K562 (cell line): ENCODE data around the gene SLC25A45. TPM values are rescaled to one million over a fixed set of nuclear protein-coding genes. Genes with fewer than 3 reads are reported as not detected.

Experiments used
- CBFB ChIP-seq: sonication (generic); formaldehyde crosslinking; IDR thresholded peaks from 2 replicates; pipeline ENCODE4 v1.4.0; 2020; ENCODE audit warnings: mild to moderate bottlenecking, missing genetic modification reagents
- CHD2 ChIP-seq: IDR thresholded peaks from 2 replicates; pipeline ENCODE4 v1.6.1; 2011; ENCODE audit warnings: low read depth, low read length
- CREB1 ChIP-seq, 2 experiments: sonication (generic) in 1 of 2; formaldehyde crosslinking in 1 of 2; IDR thresholded peaks; 2 replicates each; pipeline versions ENCODE4 v1.6.1 to v1.8.0; 2012 to 2022; ENCODE audit warnings: inconsistent platforms in 1 of 2, mild to moderate bottlenecking in 1 of 2, missing genetic modification reagents in 1 of 2, moderate library complexity in 1 of 2
- DDX20 ChIP-seq: fragments of 450-650 bp; IDR thresholded peaks from 2 replicates; pipeline ENCODE4 v1.6.1; 2016; ENCODE audit warnings: missing genetic modification characterization, low read depth, mild to moderate bottlenecking, missing compliant biosample characterization, moderate library complexity
- FOXA3 ChIP-seq, 2 experiments: fragments of 450-650 bp in 1 of 2; sonication (generic) in 1 of 2; formaldehyde crosslinking; IDR thresholded peaks in 1 of 2; conservative IDR thresholded peaks in 1 of 2; 2 replicates each; pipeline versions ENCODE4 v1.4.0 to v1.8.0; 2020 to 2022; ENCODE audit warnings: mild to moderate bottlenecking in 2 of 2, missing genetic modification reagents in 1 of 2
- HDAC6 ChIP-seq: IDR thresholded peaks from 2 replicates; pipeline ENCODE4 v1.6.1; 2012; ENCODE audit warnings: low read depth, mild to moderate bottlenecking, control low read depth, inconsistent platforms, low read length, moderate library complexity
- KAT7 ChIP-seq: sonication (generic); formaldehyde crosslinking; IDR thresholded peaks from 2 replicates; pipeline ENCODE4 v1.8.0; 2022; ENCODE audit warnings: missing genetic modification reagents, mild to moderate bottlenecking, borderline replicate concordance
- KDM2B ChIP-seq: fragments of 250-450 bp; sonication (Bioruptor Pico); IDR thresholded peaks from 2 replicates; pipeline ENCODE4 v1.8.0; 2021; ENCODE audit warnings: mild to moderate bottlenecking, moderate library complexity
- LARP7 ChIP-seq: fragments of 450-650 bp; IDR thresholded peaks from 2 replicates; pipeline ENCODE4 v1.6.1; 2016
- MAZ ChIP-seq, 2 experiments: fragments of 450-650 bp in 1 of 2; sonication (generic) in 1 of 2; formaldehyde crosslinking; IDR thresholded peaks in 1 of 2; conservative IDR thresholded peaks in 1 of 2; 2 replicates each; pipeline versions ENCODE4 v1.4.0 to v1.5.0; 2020; ENCODE audit warnings: mild to moderate bottlenecking in 1 of 2, missing genetic modification reagents in 1 of 2
- MED1 ChIP-seq: sonication (generic); formaldehyde crosslinking; IDR thresholded peaks from 2 replicates; pipeline ENCODE4 v1.8.1; 2023; ENCODE audit warnings: missing genetic modification reagents, borderline replicate concordance
- PHF8 ChIP-seq: fragments of 200-600 bp; sonication (generic); IDR thresholded peaks from 2 replicates; pipeline ENCODE4 v1.6.1; 2012; ENCODE audit warnings: mixed run types, mild to moderate bottlenecking, inconsistent platforms, low read length, moderate library complexity, borderline replicate concordance
- RBFOX2 ChIP-seq: fragments of 200-400 bp; formaldehyde crosslinking; IDR thresholded peaks from 2 replicates; pipeline ENCODE4 v1.6.1; 2017; ENCODE audit warnings: low read depth, mild to moderate bottlenecking, low read length, moderate library complexity
- SAP30 ChIP-seq: fragments of 200-600 bp; sonication (generic); IDR thresholded peaks from 2 replicates; pipeline ENCODE4 v1.6.1; 2012; ENCODE audit warnings: borderline replicate concordance, low read depth, mild to moderate bottlenecking, moderate library complexity, low read length, control low read depth, inconsistent platforms; ENCODE audit not compliant: insufficient read depth, poor library complexity, severe bottlenecking
- SLC30A9 ChIP-seq: fragments of 250-450 bp; sonication (Bioruptor Pico); IDR thresholded peaks from 2 replicates; pipeline ENCODE4 v1.8.0; 2022; ENCODE audit warnings: mild to moderate bottlenecking, moderate library complexity
- U2AF1 ChIP-seq: fragments of 200-400 bp; formaldehyde crosslinking; optimal IDR thresholded peaks from 2 replicates; pipeline ENCODE3; 2017; ENCODE audit warnings: mild to moderate bottlenecking, low read depth, low read length, moderate library complexity
- ZNF217 ChIP-seq: sonication (generic); formaldehyde crosslinking; IDR thresholded peaks from 2 replicates; pipeline ENCODE4 v1.8.0; 2022; ENCODE audit warnings: mild to moderate bottlenecking, missing genetic modification reagents
- ZNF3 ChIP-seq: fragments of 250-450 bp; sonication (Bioruptor Pico); IDR thresholded peaks from 2 replicates; pipeline ENCODE4 v1.5.0; 2021; ENCODE audit warnings: mild to moderate bottlenecking, moderate library complexity
- ZSCAN32 ChIP-seq: fragments of 450-650 bp; formaldehyde crosslinking; IDR thresholded peaks from 2 replicates; pipeline ENCODE4 v1.4.0; 2020; ENCODE audit warnings: mild to moderate bottlenecking, moderate library complexity
- polyA plus RNA-seq, 8 experiments: library from polyadenylated mRNA; depleted of rRNA in 4 of 8; stranded (reverse) in 5 of 8; unstranded in 3 of 8; fragments of >200 nt; fragmentation: Nextera tagmentation in 2 of 8; fragmentation: Illumina TruSeq in 1 of 8; extraction: Ambion mirVana in 2 of 8; extraction: Trizol in 1 of 8; gene quantifications; 2 replicates each; pipeline versions ENCODE4 v1.2.1 to v1.2.3, GENCODE V29; 2011 to 2014; ENCODE audit warnings: inconsistent platforms in 1 of 8, missing spikeins in 1 of 8
- total RNA-seq, 7 experiments: library from RNA; depleted of rRNA in 6 of 7; stranded (reverse); fragments of >200 nt in 6 of 7; fragmentation: Illumina TruSeq in 2 of 7; extraction: Trizol in 2 of 7; gene quantifications; 2 replicates each; pipeline versions ENCODE4 v1.2.1 to v1.2.3, GENCODE V29; 2011 to 2021; ENCODE audit warnings: low replicate concordance in 1 of 7
- TF ChIP-seq, protein P1 (sequence below), 2 experiments: fragments of 450-650 bp in 1 of 2; IDR thresholded peaks; 2 replicates each; pipeline ENCODE4 v1.6.1; 2011 to 2017; ENCODE audit warnings: low read depth in 2 of 2, antibody characterized with exemption in 1 of 2, borderline replicate concordance in 1 of 2, low read length in 1 of 2, mild to moderate bottlenecking in 1 of 2, mixed read lengths in 1 of 2; ENCODE audit not compliant: control insufficient read depth in 1 of 2
- TF ChIP-seq, protein P2 (sequence below): sonication (generic); formaldehyde crosslinking; IDR thresholded peaks from 2 replicates; pipeline ENCODE4 v1.9.0; 2022; ENCODE audit warnings: mild to moderate bottlenecking, missing genetic modification reagents
- TF ChIP-seq, protein P3 (sequence below): fragments of 250-450 bp; sonication (Bioruptor Pico); IDR thresholded peaks from 2 replicates; pipeline ENCODE4 v1.8.0; 2021; ENCODE audit warnings: borderline replicate concordance, mild to moderate bottlenecking, moderate library complexity; ENCODE audit not compliant: poor library complexity, severe bottlenecking

The SLC25A45 gene
- total and polyA plus RNA-seq, 9 of the 15 experiments (the other 6 are each of a cell fraction or from before 2014, with no cell fraction given) = 0.15 to 2.3 (median 0.68) TPM

DNA sequence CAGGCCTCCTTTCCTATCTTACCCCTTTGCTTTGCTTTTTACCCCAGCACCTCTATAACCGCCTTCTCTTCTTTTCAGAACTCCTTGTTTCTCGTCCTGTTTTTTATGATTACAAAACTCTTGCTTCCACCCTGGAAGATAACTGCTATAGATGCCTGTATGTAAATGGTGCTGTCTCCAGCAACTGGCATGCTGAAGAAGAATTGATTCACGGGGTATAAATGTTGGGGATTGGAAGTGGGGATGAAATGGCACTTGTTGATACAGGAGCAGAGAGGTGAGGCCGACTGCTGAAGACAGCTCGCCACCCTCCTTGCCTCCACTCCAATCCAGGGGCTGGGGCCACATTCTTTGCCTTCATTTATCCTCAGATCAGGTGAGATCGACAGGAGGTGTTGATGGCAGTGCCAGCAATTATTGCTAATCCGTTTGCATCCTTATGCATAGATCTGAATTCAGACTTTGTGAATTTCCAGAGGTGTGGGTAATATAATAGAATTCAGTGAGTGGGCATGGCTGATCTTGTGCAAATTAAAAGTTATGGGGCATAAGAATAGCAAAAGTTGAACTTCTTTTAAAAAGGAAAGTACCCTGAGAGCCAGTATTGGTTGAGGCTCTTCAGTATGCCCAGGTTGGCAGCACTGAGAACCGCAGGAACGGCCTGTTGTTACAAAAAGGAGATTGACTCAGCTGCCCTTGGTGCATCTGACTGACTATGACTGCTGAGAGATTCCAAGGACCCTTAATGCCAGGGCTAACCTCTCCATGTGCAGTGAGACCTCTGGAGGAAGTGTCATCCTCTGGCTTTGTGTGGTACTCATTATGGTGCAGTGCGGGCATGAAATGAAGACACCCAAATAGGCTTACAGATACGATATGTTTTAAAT lies 45.5 kb upstream of the SLC25A45 start (continued):
- TF ChIP-seq ZNF217 = no peak
- no peak for TF ChIP-seq U2AF1
- TF ChIP-seq SLC30A9 (CRISPR knock-in tag) = no peak
- TF ChIP-seq FOXA3 (CRISPR knock-in tag; conservative IDR thresholded peaks at IDR 0.05 in 1 of 2, IDR thresholded peaks at IDR 0.05 in 1 of 2) = peak; percentile 5 to 15; a peak in 1 of 4 replicates
- TF ChIP-seq KDM2B (CRISPR knock-in tag) = no peak
- TF ChIP-seq MAZ (CRISPR knock-in tag; conservative IDR thresholded peaks at IDR 0.05 in 1 of 2, IDR thresholded peaks at IDR 0.05 in 1 of 2) = peak in 1 of 2 experiments; percentile 65; a peak in 1 of 4 replicates
- TF ChIP-seq, protein P1, sequence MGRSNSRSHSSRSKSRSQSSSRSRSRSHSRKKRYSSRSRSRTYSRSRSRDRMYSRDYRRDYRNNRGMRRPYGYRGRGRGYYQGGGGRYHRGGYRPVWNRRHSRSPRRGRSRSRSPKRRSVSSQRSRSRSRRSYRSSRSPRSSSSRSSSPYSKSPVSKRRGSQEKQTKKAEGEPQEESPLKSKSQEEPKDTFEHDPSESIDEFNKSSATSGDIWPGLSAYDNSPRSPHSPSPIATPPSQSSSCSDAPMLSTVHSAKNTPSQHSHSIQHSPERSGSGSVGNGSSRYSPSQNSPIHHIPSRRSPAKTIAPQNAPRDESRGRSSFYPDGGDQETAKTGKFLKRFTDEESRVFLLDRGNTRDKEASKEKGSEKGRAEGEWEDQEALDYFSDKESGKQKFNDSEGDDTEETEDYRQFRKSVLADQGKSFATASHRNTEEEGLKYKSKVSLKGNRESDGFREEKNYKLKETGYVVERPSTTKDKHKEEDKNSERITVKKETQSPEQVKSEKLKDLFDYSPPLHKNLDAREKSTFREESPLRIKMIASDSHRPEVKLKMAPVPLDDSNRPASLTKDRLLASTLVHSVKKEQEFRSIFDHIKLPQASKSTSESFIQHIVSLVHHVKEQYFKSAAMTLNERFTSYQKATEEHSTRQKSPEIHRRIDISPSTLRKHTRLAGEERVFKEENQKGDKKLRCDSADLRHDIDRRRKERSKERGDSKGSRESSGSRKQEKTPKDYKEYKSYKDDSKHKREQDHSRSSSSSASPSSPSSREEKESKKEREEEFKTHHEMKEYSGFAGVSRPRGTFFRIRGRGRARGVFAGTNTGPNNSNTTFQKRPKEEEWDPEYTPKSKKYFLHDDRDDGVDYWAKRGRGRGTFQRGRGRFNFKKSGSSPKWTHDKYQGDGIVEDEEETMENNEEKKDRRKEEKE (IDR thresholded peaks at IDR 0.05; ENCODE audit: borderline replicate concordance in 1 of 2, control insufficient read depth in 1 of 2, low read depth in 2 of 2, low read length in 1 of 2) = peak in 1 of 2 experiments; percentile 58; a peak in 1 of 4 replicates
- TF ChIP-seq ZNF3 (CRISPR knock-in tag) = peak; percentile 53; the same call in 1 of the 2 replicates
- no peak for TF ChIP-seq LARP7
- TF ChIP-seq DDX20 (tag) = no peak
- peak; percentile 6; the same call in 1 of the 2 replicates for TF ChIP-seq RBFOX2
- TF ChIP-seq KAT7 (CRISPR knock-in tag) = peak; percentile 8; the same call in 1 of the 2 replicates
- no peak for TF ChIP-seq PHF8
- TF ChIP-seq SAP30 = no peak
- TF ChIP-seq, protein P2, sequence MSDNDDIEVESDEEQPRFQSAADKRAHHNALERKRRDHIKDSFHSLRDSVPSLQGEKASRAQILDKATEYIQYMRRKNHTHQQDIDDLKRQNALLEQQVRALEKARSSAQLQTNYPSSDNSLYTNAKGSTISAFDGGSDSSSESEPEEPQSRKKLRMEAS = no peak
- 0 out of 2 replicates have a peak, but pooled peaks have one; percentile 23 for TF ChIP-seq HDAC6
- TF ChIP-seq, protein P3, sequence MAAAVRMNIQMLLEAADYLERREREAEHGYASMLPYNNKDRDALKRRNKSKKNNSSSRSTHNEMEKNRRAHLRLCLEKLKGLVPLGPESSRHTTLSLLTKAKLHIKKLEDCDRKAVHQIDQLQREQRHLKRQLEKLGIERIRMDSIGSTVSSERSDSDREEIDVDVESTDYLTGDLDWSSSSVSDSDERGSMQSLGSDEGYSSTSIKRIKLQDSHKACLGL (CRISPR knock-in tag) = no peak
- TF ChIP-seq CREB1 (IDR thresholded peaks at IDR 0.05) = peak; percentile 37
- TF ChIP-seq CREB1 (CRISPR knock-in tag; IDR thresholded peaks at IDR 0.05) = no peak
- peak; percentile 80; the same call in 1 of the 2 replicates for TF ChIP-seq MED1
- TF ChIP-seq ZSCAN32 (CRISPR knock-in tag) = peak; percentile 78
- TF ChIP-seq CHD2 = no peak; the same call in 1 of the 2 replicates
- no peak for TF ChIP-seq CBFB (CRISPR knock-in tag)
